NCI-H510A (cell line): ENCODE data around the gene TXNL4B.
"Not testable (repeated sequence)": the region's sequence is repeated elsewhere in the genome, so short reads cannot be mapped to it uniquely, and the experiment has no call there.

Experiments used
- DNase-seq: peaks from one replicate; lab custom pipeline; 2025; lab: John Stamatoyannopoulos, UW

Gene TXNL4B

GRCh38 chr16:72073560-72074230, 19.7 kb downstream of the TXNL4B start:
- DNase-seq, result no peak

GRCh38 chr16:72072514-72073342, 20.7 kb downstream of the TXNL4B start:
- no peak for DNase-seq

- no peak for DNase-seq
Observed at GRCh38 chr16:72068930-72069329, 24.5 kb downstream of the TXNL4B start.

- DNase-seq, result no peak
Observed at GRCh38 chr16:72066747-72067146, 26.7 kb downstream of the TXNL4B start.

- no peak for DNase-seq
Observed at GRCh38 chr16:72064361-72064894, 29.0 kb downstream of the TXNL4B start.

GRCh38 chr16:72061564-72061963, 31.9 kb downstream of the TXNL4B start:
- no peak for DNase-seq

GRCh38 chr16:72060405-72060804, 33.0 kb downstream of the TXNL4B start:
- DNase-seq, result no peak

- DNase-seq, result not testable (repeated sequence)
Observed at GRCh38 chr16:72059060-72059459, 34.4 kb downstream of the TXNL4B start.

GRCh38 chr16:72057313-72057712, 36.1 kb downstream of the TXNL4B start:
- not testable (repeated sequence) for DNase-seq

GRCh38 chr16:72055911-72056310, 37.5 kb downstream of the TXNL4B start:
- DNase-seq, result no peak

GRCh38 chr16:72054254-72054847, 39.1 kb downstream of the TXNL4B start, which contains the start of gene HP:
TSS of gene HP (plus strand) at chr16:72054505. CDS start at chr16:72054653, 148 bp downstream.
- DNase-seq, result not testable (repeated sequence)

- DNase-seq, result no peak
Observed at GRCh38 chr16:72051818-72052217, 41.6 kb downstream of the TXNL4B start.

GRCh38 chr16:72050769-72051464, 42.5 kb downstream of the TXNL4B start:
- no peak for DNase-seq

- no peak for DNase-seq
Observed at GRCh38 chr16:72049110-72049509, 44.3 kb downstream of the TXNL4B start.

GRCh38 chr16:72044825-72045359, 48.5 kb downstream of the TXNL4B start:
- DNase-seq, result no peak

- no peak for DNase-seq
Observed at GRCh38 chr16:72044296-72044695, 49.1 kb downstream of the TXNL4B start.

- DNase-seq, result no peak
Observed at GRCh38 chr16:72043539-72043938, 49.9 kb downstream of the TXNL4B start.

GRCh38 chr16:72043058-72043457, 50.4 kb downstream of the TXNL4B start:
- no peak for DNase-seq

- no peak for DNase-seq
Observed at GRCh38 chr16:72042157-72042660, 51.2 kb downstream of the TXNL4B start.

GRCh38 chr16:72036098-72036497, 57.3 kb downstream of the TXNL4B start:
- no peak for DNase-seq
